ENCODE results near the gene CYP4F2.
"Not testable (repeated sequence)": the region's sequence is repeated elsewhere in the genome, so short reads cannot be mapped to it uniquely, and the experiment has no call there.

CYP4F2 gene

GRCh38 chr19:15859187-15859586 is 38.7 kb downstream of the CYP4F2 start:
- DNase-seq (ENCODE audit: low read depth in 2 of 2) = no peak

- DNase-seq (ENCODE audit: low read depth in 2 of 2) = no peak
These were observed 47.5 kb downstream of the CYP4F2 start for GRCh38 chr19:15850385-15850784.

- DNase-seq (ENCODE audit: low read depth in 2 of 2) = no peak
These were observed 51.0 kb downstream of the CYP4F2 start for GRCh38 chr19:15846923-15847322.

GRCh38 chr19:15843894-15844222 is 54.0 kb downstream of the CYP4F2 start:
- DNase-seq (ENCODE audit: low read depth in 2 of 2) = not testable (repeated sequence)

- no peak for DNase-seq (ENCODE audit: low read depth in 2 of 2)
These were observed 54.5 kb downstream of the CYP4F2 start for GRCh38 chr19:15843203-15843893.

- DNase-seq (ENCODE audit: low read depth in 2 of 2) = no peak
These were observed 55.9 kb downstream of the CYP4F2 start for GRCh38 chr19:15841875-15842569.

- no peak for DNase-seq (ENCODE audit: low read depth in 2 of 2)
These were observed 57.0 kb downstream of the CYP4F2 start for GRCh38 chr19:15840833-15841232.

GRCh38 chr19:15839888-15840287 is 58.0 kb downstream of the CYP4F2 start:
- DNase-seq (ENCODE audit: low read depth in 2 of 2) = not testable (repeated sequence)

GRCh38 chr19:15838351-15838750 is 59.5 kb downstream of the CYP4F2 start:
- no peak for DNase-seq (ENCODE audit: low read depth in 2 of 2)

GRCh38 chr19:15837221-15837731 is 60.6 kb downstream of the CYP4F2 start:
- peak; percentile 1 to 7 for DNase-seq (ENCODE audit: low read depth in 2 of 2)

- peak; percentile 90 to 92 for DNase-seq (ENCODE audit: low read depth in 2 of 2)
These were observed 61.3 kb downstream of the CYP4F2 start for GRCh38 chr19:15836330-15837220.

- DNase-seq (ENCODE audit: low read depth in 2 of 2) = peak; percentile 30 to 48
These were observed 62.1 kb downstream of the CYP4F2 start for GRCh38 chr19:15835565-15836329.

GRCh38 chr19:15834232-15834631 is 63.6 kb downstream of the CYP4F2 start:
- not testable (repeated sequence) for DNase-seq (ENCODE audit: low read depth in 2 of 2)

GRCh38 chr19:15831626-15832025 is 66.2 kb downstream of the CYP4F2 start:
- no peak for DNase-seq (ENCODE audit: low read depth in 2 of 2)

GRCh38 chr19:15829786-15830185 is 68.1 kb downstream of the CYP4F2 start:
- DNase-seq (ENCODE audit: low read depth in 2 of 2) = no peak

GRCh38 chr19:15829306-15829698 is 68.6 kb downstream of the CYP4F2 start:
- DNase-seq (ENCODE audit: low read depth in 2 of 2) = no peak

GRCh38 chr19:15828611-15829305 is 69.1 kb downstream of the CYP4F2 start:
- DNase-seq (ENCODE audit: low read depth in 2 of 2) = not testable (repeated sequence)

- no peak for DNase-seq (ENCODE audit: low read depth in 2 of 2)
These were observed 69.7 kb downstream of the CYP4F2 start for GRCh38 chr19:15828121-15828610.

All from stimulated activated CD8-positive, alpha-beta memory T cell treated with anti-CD3 and anti-CD28 coated beads, Interleukin-7, amount 100 ng/mL, for 4 hours (primary cell).